Esophagus squamous epithelium (tissue), 5 donors: Measurements from ENCODE around the gene GPR3. TPM values are rescaled to one million over a fixed set of nuclear protein-coding genes. Genes with fewer than 3 reads are reported as not detected.

Experiments
- DNase-seq: peaks from one replicate; lab custom pipeline; 2025; lab: John Stamatoyannopoulos, UW
- H3K27ac ChIP-seq, 4 donors: fragments of 200-600 bp; sonication (generic); one replicate each; pipeline ENCODE4 v1.5.1; 2016 to 2019; ENCODE audit warnings: mild to moderate bottlenecking in 1 of 4
- H3K27me3 ChIP-seq, 4 donors: fragments of 200-600 bp; sonication (generic); 1 replicate in 3 of 4; 2 replicates in 1 of 4; pipeline versions ENCODE4 v1.5.1 to v1.6.0; 2017 to 2021; ENCODE audit warnings: antibody characterized with exemption in 1 of 4
- H3K36me3 ChIP-seq, 3 donors: fragments of 200-600 bp; sonication (generic); one replicate each; pipeline ENCODE4 v1.5.1; 2016 to 2019
- H3K4me1 ChIP-seq, 3 donors: fragments of 200-600 bp; sonication (generic); one replicate each; pipeline ENCODE4 v1.5.1; 2017 to 2019
- H3K4me3 ChIP-seq, 4 donors: fragments of 200-600 bp; sonication (generic); 1 replicate in 3 of 4; 2 replicates in 1 of 4; pipeline ENCODE4 v1.5.1; 2016 to 2019; ENCODE audit warnings: mild to moderate bottlenecking in 2 of 4, moderate library complexity in 1 of 4
- H3K9me3 ChIP-seq, 3 donors: fragments of 200-600 bp; sonication (generic); one replicate each; pipeline ENCODE4 v1.5.1; 2016 to 2019
- POLR2A ChIP-seq, 4 donors: fragments of 450-650 bp; IDR thresholded peaks; one replicate each; pipeline ENCODE4 v1.6.1; 2017; ENCODE audit warnings: antibody characterized with exemption in 4 of 4, mild to moderate bottlenecking in 4 of 4, moderate library complexity in 3 of 4
- WGBS, 2 donors: methylation state at CpG; one replicate each; pipeline ENCODE4 v1.1.5; 2018; 5-methylcytosine and 5-hydroxymethylcytosine counted together
- intact Hi-C: fragments of 100-400 bp; cut with DNase I; formaldehyde crosslinking; loops from one replicate; pipeline ENCODE4 v1.15.0; 2022
- total RNA-seq, 4 donors: library from RNA; depleted of rRNA; stranded (reverse); fragments of >200 nt; gene quantifications; one replicate each; pipeline ENCODE4 v1.1.0, GENCODE V29; 2016
- TF ChIP-seq, protein P1 (sequence below), 6 experiments: fragments of 450-650 bp in 4 of 6; fragments of 200-600 bp in 2 of 6; sonication (generic) in 2 of 6; IDR thresholded peaks; one replicate each; pipeline ENCODE4 v1.5.1; 2016 to 2019; ENCODE audit warnings: antibody characterized with exemption in 6 of 6, mild to moderate bottlenecking in 4 of 6, moderate library complexity in 4 of 6
- donor health status: DM: yes; HTN: yes; CAD: no.

The GPR3 gene
- total RNA-seq, 4 donors from 2014 or later = 0.38 TPM; not detected in 3

DNA sequence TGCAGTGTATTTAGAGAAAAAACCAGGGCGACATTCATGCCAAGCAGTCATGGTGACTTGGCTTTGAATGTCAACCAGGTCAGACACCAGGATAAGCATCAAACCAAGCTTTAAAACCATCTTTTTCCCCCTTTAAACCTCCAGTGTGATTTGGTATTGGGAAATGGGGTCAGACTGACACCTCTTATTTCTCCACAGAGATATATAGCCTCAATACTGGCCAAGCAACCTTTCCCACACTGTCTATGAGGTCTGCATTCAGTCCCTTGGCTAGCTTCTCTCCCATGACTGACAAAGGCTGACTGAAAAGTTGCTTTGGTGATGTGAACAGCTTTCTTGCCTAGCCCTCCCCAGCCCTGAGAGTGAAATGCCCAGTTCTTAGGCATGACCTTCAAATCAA lies 21.7 kb downstream of the GPR3 start:
- Histone ChIP-seq H3K27ac (peak overlapping the region; percentile 47 to 73 (median 62)), H3K4me3 (no peak overlapping the region), H3K36me3 (peaks cover 44 to 99% (median 66%) of the 10 kb centered on the region in 3 donors), H3K9me3 (no peaks in the 10 kb centered on the region), H3K4me1 (peaks cover 12 to 71% (median 23%) of the 10 kb centered on the region in 3 donors), H3K27me3 (no peaks in the 10 kb centered on the region)
- 54 to 90% methylated on average over 1 of the region's 1 CpG for WGBS, 2 donors
- intact Hi-C loops = loop anchor here (10.0 kb wide), 1 partner anchor 71 kb away; no protein-coding TSS in a partner anchor
- DNase-seq = no peak
- no peak for TF ChIP-seq POLR2A (IDR thresholded peaks at IDR 0.05)
- TF ChIP-seq, protein P1, sequence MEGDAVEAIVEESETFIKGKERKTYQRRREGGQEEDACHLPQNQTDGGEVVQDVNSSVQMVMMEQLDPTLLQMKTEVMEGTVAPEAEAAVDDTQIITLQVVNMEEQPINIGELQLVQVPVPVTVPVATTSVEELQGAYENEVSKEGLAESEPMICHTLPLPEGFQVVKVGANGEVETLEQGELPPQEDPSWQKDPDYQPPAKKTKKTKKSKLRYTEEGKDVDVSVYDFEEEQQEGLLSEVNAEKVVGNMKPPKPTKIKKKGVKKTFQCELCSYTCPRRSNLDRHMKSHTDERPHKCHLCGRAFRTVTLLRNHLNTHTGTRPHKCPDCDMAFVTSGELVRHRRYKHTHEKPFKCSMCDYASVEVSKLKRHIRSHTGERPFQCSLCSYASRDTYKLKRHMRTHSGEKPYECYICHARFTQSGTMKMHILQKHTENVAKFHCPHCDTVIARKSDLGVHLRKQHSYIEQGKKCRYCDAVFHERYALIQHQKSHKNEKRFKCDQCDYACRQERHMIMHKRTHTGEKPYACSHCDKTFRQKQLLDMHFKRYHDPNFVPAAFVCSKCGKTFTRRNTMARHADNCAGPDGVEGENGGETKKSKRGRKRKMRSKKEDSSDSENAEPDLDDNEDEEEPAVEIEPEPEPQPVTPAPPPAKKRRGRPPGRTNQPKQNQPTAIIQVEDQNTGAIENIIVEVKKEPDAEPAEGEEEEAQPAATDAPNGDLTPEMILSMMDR (IDR thresholded peaks at IDR 0.05) = no peak

DNA sequence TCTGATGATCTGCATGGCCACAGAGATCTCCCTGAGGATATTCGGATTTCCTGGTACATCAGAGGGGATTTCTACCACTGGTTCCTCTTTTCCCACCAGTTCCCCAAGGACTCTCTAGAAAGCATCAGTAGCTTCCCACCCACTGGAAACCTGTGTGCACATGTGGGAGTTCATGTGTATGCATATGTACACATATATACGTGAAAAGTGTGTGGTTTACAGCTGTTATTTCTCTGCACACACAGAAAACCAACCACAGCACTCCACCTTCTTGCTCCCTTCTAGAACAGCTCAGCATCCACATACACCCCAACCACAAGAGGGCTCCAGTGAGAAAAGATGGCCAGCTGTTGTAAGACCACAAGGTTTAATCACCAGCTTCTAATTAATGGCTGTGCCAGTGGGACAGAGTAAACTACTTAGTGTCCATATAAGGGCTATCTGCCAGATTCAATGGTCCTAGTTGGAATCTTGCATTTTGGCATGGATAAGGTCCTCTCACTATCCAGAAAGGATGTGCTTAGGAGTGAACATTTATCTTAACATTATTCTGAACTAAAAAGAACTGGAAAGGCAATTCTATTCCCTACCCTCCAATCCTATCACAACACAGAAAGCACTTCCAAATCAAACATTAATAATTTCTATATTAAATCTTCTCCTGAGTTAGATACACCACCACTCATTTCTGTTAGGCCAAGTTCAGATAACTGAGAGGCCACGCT lies 24.1 kb downstream of the GPR3 start:
- no peak for DNase-seq
- peaks cover 13 to 95% (median 43%) of the 10 kb centered on the region in 3 donors for H3K4me1 ChIP-seq
- peak overlapping the region in 3 of 4 donors; percentile 23 to 86 (median 84) for H3K27ac ChIP-seq
- intact Hi-C loops = loop anchor here (10.0 kb wide), 1 partner anchor 68 kb away; no protein-coding TSS in a partner anchor
- WGBS, 2 donors = 63 to 70% methylated on average over 3 of the region's 3 CpGs
- H3K4me3 ChIP-seq = no peak overlapping the region
- no peak for TF ChIP-seq POLR2A (IDR thresholded peaks at IDR 0.05)
- TF ChIP-seq, protein P1 (IDR thresholded peaks at IDR 0.05) = peak; percentile 4 to 73 (median 67)
- H3K27me3 ChIP-seq = no peaks in the 10 kb centered on the region
- peaks cover 23 to 76% (median 45%) of the 10 kb centered on the region in 3 donors for H3K36me3 ChIP-seq
- H3K9me3 ChIP-seq = no peaks in the 10 kb centered on the region

DNA sequence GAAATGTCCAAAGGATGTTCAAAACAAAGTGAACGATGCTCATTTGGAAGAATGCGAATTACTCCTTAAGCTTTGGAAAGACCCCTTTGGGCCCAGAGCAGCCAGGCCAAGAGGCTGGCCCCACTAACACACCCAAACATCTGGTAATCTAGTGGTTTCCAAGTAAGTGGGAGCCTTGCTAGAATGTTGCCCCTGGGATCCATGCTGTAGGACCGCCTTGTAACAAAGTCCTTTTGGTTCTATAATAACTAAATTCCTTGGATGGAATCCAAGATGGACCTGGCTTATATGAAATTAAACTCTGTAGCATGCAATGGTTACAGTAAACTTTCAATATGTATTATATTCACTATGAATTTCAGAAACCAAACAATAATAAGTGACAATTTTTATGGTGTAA lies 25.3 kb downstream of the GPR3 start:
- no peaks in the 10 kb centered on the region for H3K9me3 ChIP-seq
- H3K27ac ChIP-seq = peak overlapping the region; percentile 55 to 86 (median 82)
- TF ChIP-seq, protein P1 (IDR thresholded peaks at IDR 0.05) = no peak
- no peak for TF ChIP-seq POLR2A (IDR thresholded peaks at IDR 0.05)
- peaks cover 14 to 73% (median 36%) of the 10 kb centered on the region in 3 donors for H3K36me3 ChIP-seq
- intact Hi-C loops = loop anchor here (10.0 kb wide), 1 partner anchor 67 kb away; no protein-coding TSS in a partner anchor
- no peak overlapping the region for H3K4me3 ChIP-seq
- DNase-seq = no peak
- WGBS, 2 donors = 81 to 84% methylated on average over 3 of the region's 3 CpGs
- peaks cover 19 to 100% (median 50%) of the 10 kb centered on the region in 3 donors for H3K4me1 ChIP-seq
- no peaks in the 10 kb centered on the region for H3K27me3 ChIP-seq

DNA sequence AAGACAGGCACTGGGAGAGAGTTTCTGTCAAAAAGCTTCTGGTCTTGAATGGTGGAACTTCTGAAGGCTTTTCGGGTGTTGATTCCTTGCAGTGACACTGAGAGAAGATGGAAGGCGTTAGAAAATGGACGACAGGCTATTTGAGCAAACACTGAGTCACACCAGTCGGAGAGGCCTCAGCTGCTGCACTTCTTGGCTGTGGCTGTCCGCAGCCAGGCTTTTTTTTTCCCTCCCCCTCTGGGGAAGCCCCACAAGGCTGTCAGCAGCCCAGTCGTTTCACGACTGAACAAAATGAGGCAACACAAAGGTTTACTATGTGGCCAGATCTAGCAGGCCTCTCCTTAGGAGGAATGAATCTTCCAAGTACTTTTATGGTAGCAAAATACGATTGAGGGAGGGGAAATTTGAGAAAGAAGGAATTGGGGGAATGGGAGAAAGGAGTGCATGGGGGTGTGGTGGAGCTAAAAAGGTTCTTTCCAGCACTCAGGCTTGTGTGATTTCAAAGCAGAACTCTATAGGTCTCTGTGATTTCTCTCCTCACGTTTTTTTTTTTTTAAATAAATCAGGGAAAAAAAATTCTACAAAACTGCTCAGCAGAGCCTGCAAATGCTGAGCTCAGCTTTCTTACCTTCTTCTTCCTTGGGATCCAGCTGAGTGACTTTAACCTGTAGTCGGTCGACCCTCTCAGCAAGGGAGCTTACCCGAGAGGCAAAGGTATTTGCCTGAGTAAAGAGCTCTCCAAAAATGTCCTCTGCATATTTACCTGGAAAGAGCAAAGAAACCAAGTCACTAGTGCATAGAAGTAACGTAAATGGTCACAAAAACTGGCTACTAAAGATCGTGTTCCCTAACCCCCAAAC lies 26.1 kb downstream of the GPR3 start:
- intact Hi-C loops = loop anchor here (10.0 kb wide), 1 partner anchor 66 kb away; no protein-coding TSS in a partner anchor
- H3K4me1 ChIP-seq = peaks cover 19 to 100% (median 50%) of the 10 kb centered on the region in 3 donors
- 21 to 28% methylated on average over 11 to 14 of the region's 14 CpGs for WGBS, 2 donors
- H3K9me3 ChIP-seq = no peaks in the 10 kb centered on the region
- no peak overlapping the region for H3K4me3 ChIP-seq
- DNase-seq = no peak
- H3K36me3 ChIP-seq = peaks cover 14 to 72% (median 35%) of the 10 kb centered on the region in 3 donors
- peak overlapping the region; percentile 55 to 86 (median 82) for H3K27ac ChIP-seq
- H3K27me3 ChIP-seq = no peaks in the 10 kb centered on the region
- TF ChIP-seq, protein P1 (IDR thresholded peaks at IDR 0.05) = peak in 1 of 6 experiments; percentile 18
- no peak for TF ChIP-seq POLR2A (IDR thresholded peaks at IDR 0.05)
